GM20000 (cell line): Measurements from ENCODE around the gene ADD2.

Experiments
- DNase-seq: peaks from one replicate; pipeline ENCODE4 v3.0.0; 2012; ENCODE audit warnings: low spot score
- TF ChIP-seq, protein P1 (sequence below): IDR thresholded peaks from 2 replicates; pipeline ENCODE4 v1.5.1; 2012; ENCODE audit warnings: mild to moderate bottlenecking, control low read depth; ENCODE audit errors: extremely low read depth, missing control alignments

The ADD2 gene

DNA sequence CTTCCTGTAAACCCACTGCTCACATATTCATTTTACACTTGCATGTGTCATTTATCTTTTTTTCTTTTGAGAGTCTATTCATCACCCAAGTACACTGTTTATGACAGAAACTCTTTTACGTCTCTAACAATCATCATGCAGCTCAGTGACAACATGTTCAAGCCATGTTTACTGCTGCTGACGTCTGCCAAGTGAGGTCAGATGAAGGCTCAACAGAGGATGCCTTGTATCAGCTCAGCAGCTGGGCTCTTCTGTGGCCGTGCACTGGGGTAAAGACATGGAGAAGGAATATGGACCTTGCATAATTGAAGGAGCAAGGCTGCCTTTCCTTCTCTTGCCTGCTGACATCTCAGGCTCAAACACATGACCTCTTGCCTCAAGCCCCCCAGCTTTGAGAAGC, 99.6 kb downstream of the ADD2 start:
- DNase-seq, result no peak
- TF ChIP-seq, protein P1, sequence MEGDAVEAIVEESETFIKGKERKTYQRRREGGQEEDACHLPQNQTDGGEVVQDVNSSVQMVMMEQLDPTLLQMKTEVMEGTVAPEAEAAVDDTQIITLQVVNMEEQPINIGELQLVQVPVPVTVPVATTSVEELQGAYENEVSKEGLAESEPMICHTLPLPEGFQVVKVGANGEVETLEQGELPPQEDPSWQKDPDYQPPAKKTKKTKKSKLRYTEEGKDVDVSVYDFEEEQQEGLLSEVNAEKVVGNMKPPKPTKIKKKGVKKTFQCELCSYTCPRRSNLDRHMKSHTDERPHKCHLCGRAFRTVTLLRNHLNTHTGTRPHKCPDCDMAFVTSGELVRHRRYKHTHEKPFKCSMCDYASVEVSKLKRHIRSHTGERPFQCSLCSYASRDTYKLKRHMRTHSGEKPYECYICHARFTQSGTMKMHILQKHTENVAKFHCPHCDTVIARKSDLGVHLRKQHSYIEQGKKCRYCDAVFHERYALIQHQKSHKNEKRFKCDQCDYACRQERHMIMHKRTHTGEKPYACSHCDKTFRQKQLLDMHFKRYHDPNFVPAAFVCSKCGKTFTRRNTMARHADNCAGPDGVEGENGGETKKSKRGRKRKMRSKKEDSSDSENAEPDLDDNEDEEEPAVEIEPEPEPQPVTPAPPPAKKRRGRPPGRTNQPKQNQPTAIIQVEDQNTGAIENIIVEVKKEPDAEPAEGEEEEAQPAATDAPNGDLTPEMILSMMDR, result no peak

GRCh38 chr2:70664525-70664924, 103.5 kb downstream of the ADD2 start:
- TF ChIP-seq, protein P1, result no peak
- no peak for DNase-seq

GRCh38 chr2:70663411-70663810, 104.6 kb downstream of the ADD2 start:
- TF ChIP-seq, protein P1, result no peak
- DNase-seq, result no peak

DNA sequence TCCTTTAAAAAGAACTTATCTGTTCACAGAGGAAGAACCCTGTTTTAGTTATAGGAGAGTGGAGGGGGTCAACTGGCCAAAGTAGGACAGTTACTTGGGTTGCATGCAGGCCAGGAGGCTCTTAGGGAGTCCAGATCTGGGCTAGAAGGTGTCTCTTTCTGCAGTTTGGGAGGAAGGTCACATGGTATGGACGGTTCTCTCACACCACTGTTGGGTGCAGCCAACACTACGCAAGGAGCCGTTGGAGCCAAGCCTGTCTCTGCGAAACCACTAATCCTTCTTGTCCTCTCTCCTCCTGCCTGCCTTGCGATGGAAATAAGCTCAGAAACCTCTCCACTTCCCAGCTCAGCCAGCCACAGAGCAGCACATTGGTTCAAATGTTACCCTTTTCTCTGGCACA, 108.4 kb downstream of the ADD2 start:
- TF ChIP-seq, protein P1, result no peak
- no peak for DNase-seq

- TF ChIP-seq, protein P1, result no peak
- no peak for DNase-seq
Observed at GRCh38 chr2:70658476-70658875, 109.5 kb downstream of the ADD2 start.

DNA sequence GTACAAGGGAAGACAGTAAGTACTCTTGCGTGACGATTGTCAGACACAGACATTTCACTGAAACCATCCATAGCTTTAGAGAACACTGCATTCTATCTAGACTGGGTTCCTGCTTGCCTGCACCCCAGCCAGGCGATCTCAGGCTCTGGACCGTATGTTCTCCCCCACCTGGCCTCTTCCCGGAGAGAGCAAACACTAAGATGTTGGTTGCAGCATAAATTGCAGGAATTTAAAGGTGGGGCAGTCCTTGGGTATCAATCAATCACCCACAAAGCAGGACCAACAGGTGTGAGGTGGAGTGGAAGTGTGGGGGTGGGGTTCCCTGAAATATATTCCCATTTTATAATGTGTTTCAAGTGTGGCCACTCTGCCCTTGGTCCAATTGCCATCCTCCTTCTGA, 110.8 kb downstream of the ADD2 start:
- TF ChIP-seq, protein P1, result no peak
- DNase-seq, result no peak

DNA sequence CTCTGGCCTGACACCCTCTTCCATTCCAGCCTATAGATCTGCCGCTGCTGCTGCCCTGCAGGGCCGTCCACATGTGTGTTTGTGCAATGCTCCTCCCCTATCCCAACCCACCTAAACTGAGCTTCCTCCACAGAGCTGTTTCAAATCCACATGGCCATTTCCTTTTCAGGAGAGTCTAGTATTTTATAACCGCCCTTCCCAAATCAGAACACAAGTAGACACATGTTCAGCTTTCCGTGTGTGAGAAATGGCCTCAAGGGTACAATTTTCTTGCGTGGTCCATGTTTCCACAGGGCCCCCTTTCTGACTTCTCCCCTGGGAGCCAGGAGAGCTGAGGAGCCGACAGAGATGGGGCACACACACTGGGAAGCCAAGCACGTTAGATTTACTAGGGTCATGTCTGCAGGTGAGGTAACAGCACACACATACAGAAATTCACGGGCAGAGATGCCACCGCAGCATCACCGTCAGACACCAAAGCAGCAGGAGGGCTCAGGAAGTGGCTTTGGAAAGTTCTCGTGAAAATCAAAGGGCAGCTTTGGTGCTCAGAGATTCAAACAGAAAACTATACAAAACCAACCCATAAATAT, 111.5 kb downstream of the ADD2 start:
- TF ChIP-seq, protein P1, result no peak
- no peak for DNase-seq
